NCI-H524 (cell line): ENCODE measurements around the gene TIMP3.

Experiments
- DNase-seq, 2 experiments: peaks; one replicate each; lab custom pipeline; 2025; lab: John Stamatoyannopoulos, UW

Gene TIMP3

GRCh38 chr22:32830473-32830872 is 29.0 kb downstream of the TIMP3 start:
- no peak for DNase-seq

GRCh38 chr22:32830957-32831356 is 29.5 kb downstream of the TIMP3 start:
- DNase-seq = no peak

DNA sequence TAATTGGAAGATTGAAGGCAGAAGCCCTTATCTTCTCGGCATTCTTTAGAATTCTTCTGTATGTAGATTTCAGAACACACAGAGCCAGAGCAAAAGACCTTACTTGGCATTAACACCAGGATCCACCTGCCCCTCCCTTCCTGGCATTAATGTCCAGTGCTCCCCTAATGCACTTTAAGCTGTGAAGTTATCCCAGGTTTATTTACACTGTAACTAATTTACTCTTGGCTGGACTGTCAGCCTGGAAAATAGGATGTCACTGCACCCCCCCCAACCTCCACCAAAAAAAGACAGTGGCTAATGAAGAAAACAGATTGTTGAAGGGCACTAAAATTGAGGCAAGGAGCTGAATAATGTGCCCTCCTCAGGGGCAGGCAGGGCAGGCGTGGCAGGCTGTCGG is 30.1 kb downstream of the TIMP3 start:
- DNase-seq = no peak

DNA sequence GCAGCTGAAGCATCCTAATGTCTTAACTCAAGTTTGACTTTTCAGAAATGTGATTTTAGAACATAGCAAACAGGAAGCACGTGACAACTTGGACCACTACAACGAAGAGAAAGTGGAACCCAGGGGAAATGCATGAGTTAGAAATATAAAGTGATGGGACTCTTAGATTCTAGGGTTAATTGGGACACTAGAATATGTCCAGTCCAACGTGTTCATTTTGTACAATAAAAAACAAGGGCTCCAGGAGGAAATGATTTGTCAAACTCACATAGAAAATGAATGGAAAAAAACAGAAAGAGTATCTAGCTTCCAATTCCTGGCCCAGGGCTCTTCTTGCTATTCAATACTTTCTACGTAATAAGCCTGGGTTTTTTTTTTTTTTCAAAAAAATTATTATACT is 30.7 kb downstream of the TIMP3 start:
- DNase-seq = no peak

- DNase-seq = peak in 1 of 2 experiments; percentile 16
Measured at GRCh38 chr22:32836280-32837123, 35.0 kb downstream of the TIMP3 start.

DNA sequence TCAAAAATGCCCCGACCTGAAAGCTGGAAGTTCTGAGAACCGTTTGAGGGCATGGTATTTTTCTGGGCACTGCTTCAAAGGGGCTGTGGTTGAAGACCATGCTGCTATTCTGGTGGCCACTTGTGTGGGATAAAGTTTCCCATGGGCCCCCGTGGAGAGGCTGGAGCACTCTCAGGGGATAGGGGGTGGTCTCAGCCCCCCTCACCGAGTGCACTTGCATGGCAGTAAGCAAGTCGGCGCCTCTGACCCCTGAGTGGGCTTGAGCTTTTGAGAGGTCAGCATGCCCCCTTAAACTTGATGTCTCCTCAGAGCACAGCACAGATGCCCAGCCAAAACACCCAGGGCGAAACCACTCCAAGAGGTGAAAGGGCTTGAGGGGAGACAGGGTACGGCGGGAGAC is 35.6 kb downstream of the TIMP3 start:
- no peak for DNase-seq

- no peak for DNase-seq
Measured at GRCh38 chr22:32837803-32838202, 36.3 kb downstream of the TIMP3 start.

GRCh38 chr22:32839831-32840584 is 38.5 kb downstream of the TIMP3 start:
- DNase-seq = no peak

DNA sequence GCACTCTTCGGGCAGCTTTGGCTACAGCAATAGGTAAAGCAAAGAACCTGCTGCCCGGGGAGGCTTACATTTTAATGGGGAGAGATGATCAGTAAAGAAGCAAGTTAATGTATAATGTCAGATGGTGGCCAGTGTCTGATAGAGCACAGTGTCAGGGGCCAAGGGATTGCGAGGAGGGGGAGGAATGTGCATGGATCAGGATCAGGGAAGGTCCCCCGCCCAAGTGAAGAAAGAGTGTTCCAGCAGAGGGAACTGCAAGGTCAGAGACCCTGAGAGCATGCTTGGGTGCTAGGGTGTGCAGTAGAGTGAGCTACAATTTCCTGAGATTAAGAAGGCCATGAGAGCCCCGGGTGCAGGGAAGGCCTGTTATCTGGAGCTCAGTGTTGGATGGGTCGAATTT is 39.7 kb downstream of the TIMP3 start:
- no peak for DNase-seq

- no peak for DNase-seq
Measured at GRCh38 chr22:32842486-32842885, 41.0 kb downstream of the TIMP3 start.

- no peak for DNase-seq
Measured at GRCh38 chr22:32843300-32843699, 41.8 kb downstream of the TIMP3 start.

GRCh38 chr22:32844251-32844650 is 42.7 kb downstream of the TIMP3 start:
- no peak for DNase-seq

GRCh38 chr22:32846780-32847491 is 45.4 kb downstream of the TIMP3 start:
- DNase-seq = no peak

GRCh38 chr22:32848226-32848625 is 46.7 kb downstream of the TIMP3 start:
- DNase-seq = no peak

GRCh38 chr22:32849501-32849900 is 48.0 kb downstream of the TIMP3 start:
- no peak for DNase-seq

DNA sequence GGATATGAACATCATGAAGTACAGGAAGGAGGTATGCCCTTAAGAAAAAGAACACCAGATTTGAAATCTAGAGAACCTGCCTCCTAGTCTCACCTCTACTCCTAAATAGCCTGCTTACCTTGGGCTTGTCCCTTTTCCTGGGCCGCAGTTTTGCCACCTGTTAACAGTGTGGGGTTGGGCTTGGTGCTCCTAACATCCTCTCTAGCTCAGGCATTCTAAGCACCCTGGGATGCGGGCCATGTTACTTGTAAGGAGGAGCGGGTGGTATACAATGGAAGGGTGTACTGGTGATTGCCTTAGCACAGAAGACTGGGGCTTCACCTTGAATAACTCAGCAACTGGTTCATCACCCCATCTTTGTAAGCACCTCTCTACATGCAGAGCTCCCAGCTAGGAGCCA is 48.7 kb downstream of the TIMP3 start:
- no peak for DNase-seq

DNA sequence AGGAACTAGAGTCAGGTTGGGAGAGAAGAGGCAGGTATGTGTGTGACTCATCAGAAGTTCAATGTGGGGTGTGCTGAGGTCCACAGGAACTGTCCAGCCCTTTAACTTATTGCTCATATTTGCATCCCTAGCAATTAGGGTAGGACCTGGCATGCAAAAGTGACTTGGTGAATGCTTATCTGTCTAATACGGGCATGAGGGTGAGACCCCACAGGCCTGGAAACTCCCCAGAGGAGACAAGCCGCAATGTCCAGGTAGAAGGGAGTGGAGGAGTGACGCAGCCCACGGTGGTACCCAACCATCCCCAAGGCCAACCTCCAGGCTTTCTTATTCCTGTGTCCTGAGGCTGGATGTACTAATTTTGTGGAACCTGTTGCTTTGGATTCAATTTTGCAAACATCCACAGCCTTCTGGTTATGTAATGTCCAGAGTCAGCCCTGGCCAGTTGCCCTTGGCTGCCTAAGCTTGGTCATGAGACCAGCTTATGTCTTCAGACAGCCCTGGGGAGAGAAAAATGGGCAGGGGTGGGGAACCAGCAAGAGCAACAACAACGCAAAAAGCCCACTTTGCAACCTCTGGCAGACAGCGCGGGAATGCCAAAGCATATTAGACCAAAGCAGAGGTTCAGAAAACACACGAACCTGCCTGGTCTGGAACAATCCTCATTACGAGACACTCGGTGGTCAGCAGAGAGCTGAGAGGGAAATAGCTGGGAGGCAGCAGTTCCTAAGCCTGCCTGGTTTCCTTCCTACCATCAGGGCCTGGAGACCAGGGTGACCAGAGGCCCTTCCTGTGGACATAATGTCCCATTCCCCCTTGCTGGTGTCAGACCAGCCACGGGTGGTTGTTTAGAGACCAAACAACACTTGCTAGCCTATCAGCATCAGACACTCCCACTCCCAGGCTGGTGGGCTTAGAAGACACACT is 49.3 kb downstream of the TIMP3 start:
- no peak for DNase-seq

- DNase-seq = no peak
Measured at GRCh38 chr22:32852395-32853251, 51.1 kb downstream of the TIMP3 start.

DNA sequence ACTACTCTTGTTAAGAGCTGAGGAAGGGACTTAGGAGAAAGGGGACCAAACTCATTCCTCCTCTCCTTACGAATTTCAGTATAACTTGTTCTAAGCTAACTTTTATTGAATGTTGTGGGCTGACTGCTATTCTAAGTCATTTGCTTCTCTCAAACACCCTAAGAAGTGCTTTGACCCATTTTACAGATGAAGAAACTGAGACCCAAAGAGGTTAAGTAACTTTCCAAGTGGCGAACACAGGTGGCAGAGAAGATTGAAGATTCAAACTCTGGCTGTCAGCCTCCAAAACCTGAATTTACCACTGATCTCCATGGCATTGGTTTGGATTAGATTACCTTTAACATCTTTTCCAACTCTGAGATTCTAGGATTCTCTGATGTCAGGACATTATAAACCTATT is 52.2 kb downstream of the TIMP3 start:
- DNase-seq = no peak

DNA sequence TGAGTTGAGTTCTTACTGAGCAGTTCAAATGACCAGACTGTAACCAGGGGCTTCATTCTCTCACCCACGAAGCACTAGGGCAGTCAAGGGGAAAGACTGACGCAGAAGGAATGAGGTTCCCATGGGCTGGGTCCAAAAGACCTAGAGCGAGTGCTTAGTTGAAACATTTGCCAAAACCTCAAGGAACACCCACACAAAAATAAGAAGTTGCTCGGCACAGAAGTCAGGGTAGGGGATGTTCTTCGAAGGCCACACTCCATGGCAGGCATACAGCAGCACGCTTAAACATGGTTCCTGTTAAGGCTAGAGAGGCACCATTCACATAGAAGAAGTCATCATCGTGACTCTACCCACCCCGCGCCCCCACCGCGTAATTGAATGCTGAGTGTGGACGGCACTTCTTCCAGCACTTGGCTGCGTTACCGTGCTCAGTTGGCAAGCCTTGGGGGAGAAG is 52.9 kb downstream of the TIMP3 start:
- no peak for DNase-seq
